Raji (cell line): ENCODE data around the gene BCAN.

ENCODE experiments used
- POLR2A ChIP-seq: IDR thresholded peaks from 2 replicates; pipeline ENCODE4 v1.6.1; 2011; ENCODE audit warnings: low read depth, low read length, control low read depth; ENCODE audit not compliant: insufficient read depth

The BCAN gene

GRCh38 chr1:156648496-156648895 is 6.6 kb downstream of the BCAN start:
- no peak for TF ChIP-seq POLR2A

- TF ChIP-seq POLR2A = no peak
These were observed 7.0 kb downstream of the BCAN start for GRCh38 chr1:156648951-156649350.

- TF ChIP-seq POLR2A = no peak
These were observed 10.4 kb downstream of the BCAN start for GRCh38 chr1:156652131-156652991.

GRCh38 chr1:156652992-156653355 is 11.1 kb downstream of the BCAN start:
- TF ChIP-seq POLR2A = no peak

GRCh38 chr1:156654700-156655099 is 12.8 kb downstream of the BCAN start:
- TF ChIP-seq POLR2A = no peak

- TF ChIP-seq POLR2A = no peak
These were observed 13.4 kb downstream of the BCAN start for GRCh38 chr1:156655151-156655903.

- no peak for TF ChIP-seq POLR2A
These were observed 14.1 kb downstream of the BCAN start for GRCh38 chr1:156655904-156656516.

- TF ChIP-seq POLR2A = no peak
These were observed 15.2 kb downstream of the BCAN start for GRCh38 chr1:156656806-156657740.

- TF ChIP-seq POLR2A = no peak
These were observed 15.9 kb downstream of the BCAN start for GRCh38 chr1:156657741-156658319.

GRCh38 chr1:156658496-156658895 is 16.6 kb downstream of the BCAN start:
- TF ChIP-seq POLR2A = no peak

- no peak for TF ChIP-seq POLR2A
These were observed 17.1 kb downstream of the BCAN start for GRCh38 chr1:156658945-156659574.

- no peak for TF ChIP-seq POLR2A
These were observed 17.7 kb downstream of the BCAN start for GRCh38 chr1:156659661-156659987.

- TF ChIP-seq POLR2A = no peak
These were observed 18.3 kb downstream of the BCAN start for GRCh38 chr1:156659988-156660751.
